HG03139 (cell line): ENCODE measurements around the gene PRKX.
"Not testable (repeated sequence)": the region's sequence is repeated elsewhere in the genome, so short reads cannot be mapped to it uniquely, and the experiment has no call there.

Experiments
- ATAC-seq: cut with Tn5 transposase; IDR thresholded peaks from one replicate; pipeline ENCODE4 v1.9.1; 2021; ENCODE audit not compliant: unreplicated experiment

The PRKX gene

GRCh38 chrX:3585719-3586118 lies 127.7 kb downstream of the PRKX start:
- no peak for ATAC-seq

- ATAC-seq = no peak
These were observed 128.9 kb downstream of the PRKX start for GRCh38 chrX:3584415-3584996.

- ATAC-seq = no peak
These were observed 131.0 kb downstream of the PRKX start for GRCh38 chrX:3582451-3582850.

GRCh38 chrX:3581609-3582108 lies 131.8 kb downstream of the PRKX start:
- ATAC-seq = no peak

GRCh38 chrX:3577551-3577950 lies 135.9 kb downstream of the PRKX start:
- ATAC-seq = no peak

GRCh38 chrX:3576886-3577501 lies 136.5 kb downstream of the PRKX start:
- ATAC-seq = no peak

GRCh38 chrX:3567686-3568085 lies 145.8 kb downstream of the PRKX start:
- no peak for ATAC-seq

- no peak for ATAC-seq
These were observed 150.0 kb downstream of the PRKX start for GRCh38 chrX:3563451-3563850.

- ATAC-seq = not testable (repeated sequence)
These were observed 153.4 kb downstream of the PRKX start for GRCh38 chrX:3560010-3560409.
